SH-SY5Y (cell line): ENCODE data around the gene TMEM229B.

Source experiments
- GATA2 ChIP-seq: IDR thresholded peaks from 2 replicates; pipeline ENCODE4 v1.6.1; 2011; ENCODE audit warnings: mild to moderate bottlenecking, low read depth, low read length
- GATA3 ChIP-seq: IDR thresholded peaks from 2 replicates; pipeline ENCODE4 v1.6.1; 2011; ENCODE audit warnings: low read depth, mild to moderate bottlenecking, low read length, moderate library complexity

DNA sequence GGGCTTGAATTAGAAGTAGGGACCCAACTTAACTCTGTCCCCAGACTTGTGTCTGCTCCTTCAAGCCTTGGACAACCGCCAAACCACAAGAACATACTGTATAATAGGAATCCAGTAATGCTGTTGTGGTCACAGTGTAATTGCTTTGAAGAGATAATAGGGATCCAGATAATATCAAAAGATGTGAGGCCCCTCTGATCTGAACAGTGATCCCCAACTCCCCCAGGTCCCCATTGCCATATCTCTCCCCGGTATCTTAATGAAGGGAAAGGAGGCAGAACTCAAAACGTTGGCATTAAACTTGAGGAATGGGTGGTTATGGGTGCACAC lies 36.1 kb upstream of the TMEM229B start:
- TF ChIP-seq GATA2: no peak
- TF ChIP-seq GATA3: no peak
